ENCODE measurements around the gene GCHFR.

GRCh38 chr15:40721701-40722100 is 42.2 kb upstream of the GCHFR start:
- no peak for TF ChIP-seq CTCF (IDR thresholded peaks at IDR 0.05)
- no peak for TF ChIP-seq POLR2AphosphoS5 (IDR thresholded peaks at IDR 0.05)
- TF ChIP-seq POLR2A (IDR thresholded peaks at IDR 0.05) = no peak
- no peak for TF ChIP-seq EP300 (IDR thresholded peaks at IDR 0.05)

All from suprapubic skin (tissue), 4 donors.